GM12878 (cell line): ENCODE measurements around the gene SUN5. TPM values are rescaled to one million over a fixed set of nuclear protein-coding genes. Genes with fewer than 3 reads are reported as not detected.

ENCODE experiments used
- ATAC-seq: fragments of 200-7000 bp; cut with Tn5 transposase; 3 replicates; pipeline ENCODE4 v1.9.1; 2020; ENCODE audit warnings: mild to moderate bottlenecking, moderate library complexity
- BruUV-seq: library from RNA; stranded (reverse); fragments of 400-500 nt; replicated peaks from 2 replicates; lab custom pipeline; 2021; lab: Mats Ljungman, UMichigan
- CTCF ChIA-PET: fragments of 300-600 bp; sonication (Branson Sonifier 250); formaldehyde crosslinking; extraction: SDS; loops from one replicate; lab custom pipeline; 2021; ENCODE audit warnings: inconsistent platforms; lab: Yijun Ruan, JAX
- POLR2A ChIA-PET: fragments of 350-600 bp; formaldehyde crosslinking; extraction: SDS; loops from one replicate; lab custom pipeline; 2021; ENCODE audit warnings: inconsistent platforms; lab: Charles Lee
- RAD21 ChIA-PET: fragments of 300-600 bp; sonication (Branson Sonifier 250); formaldehyde crosslinking; loops from one replicate; lab custom pipeline; 2023; ENCODE audit warnings: antibody characterized with exemption; ENCODE audit not compliant: unreplicated experiment; lab: Charles Lee
- SMC1A ChIA-PET: fragments of 300-600 bp; sonication (Branson Sonifier 250); formaldehyde crosslinking; loops from one replicate; lab custom pipeline; 2023; ENCODE audit not compliant: unreplicated experiment, uncharacterized antibody; lab: Charles Lee
- DNase-seq: peaks from one replicate; pipeline ENCODE4 v3.0.0-alpha.2; 2011; ENCODE audit warnings: low read depth, low spot score
- FAIRE-seq: peaks from 3 replicates; lab custom pipeline; 2011; peaks lifted over from hg19 to GRCh38; lab: Jason Lieb, UNC
- H2AFZ ChIP-seq: 2 replicates; pipeline ENCODE4 v1.6.0; 2011; ENCODE audit warnings: low read depth, low read length, control low read depth; ENCODE audit not compliant: control insufficient read depth
- H3K27ac ChIP-seq: 2 replicates; pipeline ENCODE4 v1.5.1; 2011; ENCODE audit warnings: control low read depth; ENCODE audit not compliant: control insufficient read depth, insufficient read depth
- H3K27me3 ChIP-seq, 2 experiments: replicated peaks in 1 of 2; 2 replicates each; pipeline versions ENCODE4 v1.6.0 to v1.6.1; 2011; ENCODE audit warnings: low read length in 1 of 2; ENCODE audit not compliant: control insufficient read depth in 2 of 2, insufficient read depth in 2 of 2
- H3K36me3 ChIP-seq, 2 experiments: 2 replicates each; pipeline ENCODE4 v1.5.1; 2011; ENCODE audit warnings: low read length in 1 of 2; ENCODE audit not compliant: control insufficient read depth in 2 of 2, insufficient read depth in 2 of 2
- H3K4me1 ChIP-seq: 2 replicates; pipeline ENCODE4 v1.6.1; 2011; ENCODE audit warnings: mild to moderate bottlenecking, low read length, moderate library complexity, mixed read lengths; ENCODE audit not compliant: control insufficient read depth, insufficient read depth
- H3K4me2 ChIP-seq: 2 replicates; pipeline ENCODE4 v1.6.0; 2011; ENCODE audit warnings: control low read depth; ENCODE audit not compliant: control insufficient read depth, insufficient read depth
- H3K4me3 ChIP-seq: fragments of 200-600 bp; sonication (generic); 2 replicates; pipeline ENCODE4 v1.5.1; 2016
- H3K79me2 ChIP-seq: 2 replicates; pipeline ENCODE4 v1.6.0; 2011; ENCODE audit warnings: low read length; ENCODE audit not compliant: control insufficient read depth, insufficient read depth
- H3K9ac ChIP-seq: 2 replicates; pipeline ENCODE4 v1.8.0; 2011; ENCODE audit warnings: low read length, control low read depth, mixed read lengths; ENCODE audit not compliant: control insufficient read depth, insufficient read depth
- H3K9me3 ChIP-seq: replicated peaks from 3 replicates; pipeline ENCODE4 v1.5.1; 2011; ENCODE audit warnings: mild to moderate bottlenecking, low read length; ENCODE audit not compliant: control insufficient read depth, insufficient read depth
- H4K20me1 ChIP-seq: 2 replicates; pipeline ENCODE4 v1.6.0; 2011; ENCODE audit not compliant: control insufficient read depth, insufficient read depth
- BACH1 ChIP-seq: fragments of 450-650 bp; IDR thresholded peaks from 2 replicates; pipeline ENCODE4 v1.6.1; 2017; ENCODE audit warnings: mild to moderate bottlenecking, borderline replicate concordance
- E4F1 ChIP-seq: fragments of 450-650 bp; IDR thresholded peaks from 2 replicates; pipeline ENCODE4 v1.6.1; 2018; ENCODE audit warnings: borderline replicate concordance, mild to moderate bottlenecking; ENCODE audit not compliant: partially characterized antibody
- EP300 ChIP-seq, 2 experiments: fragments of 150-350 bp in 1 of 2; IDR thresholded peaks; 2 replicates each; pipeline ENCODE4 v1.6.1; 2011 to 2012; ENCODE audit warnings: low read depth in 2 of 2, low read length in 2 of 2, borderline replicate concordance in 1 of 2, improper control_type of control experiment in 1 of 2, inconsistent platforms in 1 of 2; ENCODE audit not compliant: control insufficient read depth in 1 of 2
- ESRRA ChIP-seq: IDR thresholded peaks from 2 replicates; pipeline ENCODE4 v1.6.1; 2012; ENCODE audit warnings: mild to moderate bottlenecking, low read length, improper control_type of control experiment
- FOXK2 ChIP-seq: fragments of 450-650 bp; IDR thresholded peaks from 2 replicates; pipeline ENCODE4 v1.6.1; 2017; ENCODE audit warnings: mild to moderate bottlenecking, moderate library complexity
- GATAD2B ChIP-seq: fragments of 450-650 bp; conservative IDR thresholded peaks from 2 replicates; pipeline ENCODE4 v1.6.1; 2017; ENCODE audit warnings: low read depth, mild to moderate bottlenecking, moderate library complexity
- KDM1A ChIP-seq: fragments of 200-600 bp; sonication (generic); IDR thresholded peaks from 2 replicates; pipeline ENCODE4 v1.6.1; 2016; ENCODE audit warnings: borderline replicate concordance
- MAX ChIP-seq: IDR thresholded peaks from 2 replicates; pipeline ENCODE4 v1.6.1; 2012; ENCODE audit warnings: low read depth, low read length, improper control_type of control experiment
- MLLT1 ChIP-seq: fragments of 450-650 bp; IDR thresholded peaks from 2 replicates; pipeline ENCODE4 v1.6.1; 2016; ENCODE audit warnings: mild to moderate bottlenecking
- MYB ChIP-seq: fragments of 150-350 bp; IDR thresholded peaks from 2 replicates; pipeline ENCODE4 v1.6.1; 2014; ENCODE audit warnings: mild to moderate bottlenecking, low read depth, low read length, borderline replicate concordance
- NFYB ChIP-seq: IDR thresholded peaks from 2 replicates; pipeline ENCODE4 v1.6.1; 2011; ENCODE audit warnings: low read depth, mild to moderate bottlenecking, low read length, improper control_type of control experiment, moderate library complexity; ENCODE audit not compliant: insufficient read depth
- RAD21 ChIP-seq: IDR thresholded peaks from 2 replicates; pipeline ENCODE4 v1.6.1; 2011; ENCODE audit warnings: mild to moderate bottlenecking, low read depth, low read length, moderate library complexity; ENCODE audit not compliant: insufficient read depth
- SP1 ChIP-seq: IDR thresholded peaks from one replicate; pipeline ENCODE4 v1.6.1; 2011; ENCODE audit warnings: low read depth, low read length
- TAF1 ChIP-seq: IDR thresholded peaks from 2 replicates; pipeline ENCODE4 v1.6.1; 2011; ENCODE audit warnings: mild to moderate bottlenecking, low read depth, low read length, borderline replicate concordance
- TBL1XR1 ChIP-seq: IDR thresholded peaks from 2 replicates; pipeline ENCODE4 v1.6.1; 2012; ENCODE audit warnings: low read depth, low read length, improper control_type of control experiment
- TCF3 ChIP-seq: IDR thresholded peaks from 2 replicates; pipeline ENCODE4 v1.6.1; 2012; ENCODE audit warnings: low read depth, mild to moderate bottlenecking, low read length, borderline replicate concordance; ENCODE audit not compliant: insufficient read depth
- WRNIP1 ChIP-seq: IDR thresholded peaks from 2 replicates; pipeline ENCODE4 v1.6.1; 2011; ENCODE audit warnings: low read depth, low read length, improper control_type of control experiment, borderline replicate concordance
- ZNF384 ChIP-seq: IDR thresholded peaks from 2 replicates; pipeline ENCODE4 v1.6.1; 2012; ENCODE audit warnings: low read depth, mild to moderate bottlenecking, low read length, improper control_type of control experiment, borderline replicate concordance
- ZNF622 ChIP-seq: fragments of 450-650 bp; IDR thresholded peaks from 2 replicates; pipeline ENCODE4 v1.6.1; 2017; ENCODE audit warnings: mild to moderate bottlenecking, inconsistent platforms
- WGBS: methylation state at CpG from one replicate; pipeline ENCODE4 v1.1.6; 2016; ENCODE audit warnings: low lambda C conversion rate; ENCODE audit not compliant: insufficient replicate concordance, insufficient coverage; ENCODE audit errors: missing lambda C conversion rate; 5-methylcytosine and 5-hydroxymethylcytosine counted together
- in situ Hi-C: fragments of 300-500 bp; cut with MboI; formaldehyde crosslinking; loops from 9 replicates; pipeline ENCODE4 v1.14.3; 2018; ENCODE audit warnings: mixed read lengths
- intact Hi-C: fragments of 100-400 bp; cut with micrococcal nuclease; formaldehyde crosslinking; loops from one replicate; pipeline ENCODE4 v1.14.2; 2022; ENCODE audit not compliant: unreplicated experiment
- polyA plus RNA-seq, 11 experiments: library from polyadenylated mRNA; depleted of rRNA in 4 of 11; unstranded in 6 of 11; stranded (reverse) in 5 of 11; fragments of >200 nt; fragmentation: Nextera tagmentation in 4 of 11; fragmentation: Illumina TruSeq in 1 of 11; extraction: Ambion mirVana in 4 of 11; extraction: Trizol in 1 of 11; gene quantifications; 1 replicate in 1 of 11; 2 replicates in 10 of 11; pipeline versions ENCODE4 v1.2.1 to v1.2.3, GENCODE V29; 2011 to 2016; ENCODE audit warnings: inconsistent platforms in 2 of 11, missing spikeins in 2 of 11, low read depth in 1 of 11
- total RNA-seq, 4 experiments: library from RNA; depleted of rRNA in 3 of 4; stranded (reverse); fragments of >200 nt in 3 of 4; fragmentation: Illumina TruSeq in 1 of 4; extraction: Trizol in 1 of 4; gene quantifications; 2 replicates each; pipeline versions ENCODE4 v1.2.1 to v1.2.3, GENCODE V29; 2013 to 2021

Gene SUN5
- total and polyA plus RNA-seq, 10 of the 15 experiments (the other 5 are each of a cell fraction or from before 2014, with no cell fraction given): not detected

DNA sequence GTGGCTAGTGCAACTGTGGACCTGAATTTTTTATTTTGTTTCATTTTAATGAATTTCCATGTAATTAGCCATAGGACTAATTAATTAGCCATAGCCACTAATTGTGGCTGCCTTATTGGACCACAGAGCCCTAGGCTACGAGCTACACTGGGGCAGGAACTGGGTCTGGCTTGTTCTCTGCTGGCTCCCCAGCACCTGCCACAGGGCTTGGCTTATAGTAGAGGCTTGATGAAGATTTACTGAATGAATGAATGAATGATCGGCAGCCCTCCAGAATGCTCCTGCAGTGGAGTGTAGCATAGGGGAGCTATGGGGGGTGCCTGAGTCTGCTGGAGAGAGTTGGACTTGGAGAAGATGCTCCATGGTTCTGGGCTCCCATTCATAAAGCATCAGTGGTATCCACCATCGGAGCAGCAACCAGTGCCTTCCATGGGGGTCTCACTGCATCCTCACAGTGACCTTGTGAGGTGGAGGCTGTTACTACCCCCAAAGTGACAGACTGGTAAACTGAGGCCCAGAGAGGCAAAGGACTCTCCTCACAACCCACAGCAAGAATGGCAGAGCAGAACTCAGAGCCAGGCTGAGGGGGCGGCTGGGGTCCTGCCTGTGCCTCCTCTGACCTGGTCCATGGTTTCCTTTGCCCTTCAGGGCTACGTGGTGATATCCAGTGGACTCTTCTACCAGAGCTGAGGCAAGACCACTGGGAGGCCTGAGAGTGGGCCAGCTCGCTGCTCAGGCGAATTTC lies 18.6 kb upstream of the SUN5 start:
- SMC1A ChIA-PET: no interaction called here
- no peak overlapping the region for H3K4me2 ChIP-seq
- H3K4me3 ChIP-seq: no peak overlapping the region
- BruUV-seq: no TSS peak
- peaks cover 3% of the 10 kb centered on the region for H3K4me1 ChIP-seq
- RAD21 ChIA-PET: no interaction called here
- WGBS: 27% methylated on average over 7 of the region's 7 CpGs
- H3K9me3 ChIP-seq: no peaks in the 10 kb centered on the region
- intact Hi-C loops: no loop called here
- CTCF ChIA-PET: no interaction called here
- no peaks in the 10 kb centered on the region for H3K27me3 ChIP-seq
- POLR2A ChIA-PET: no interaction called here
- H3K9ac ChIP-seq: no peak overlapping the region
- TF ChIP-seq ZNF384 (no peak), TAF1 (no peak), NFYB (no peak), EP300 (IDR thresholded peaks at IDR 0.05; ENCODE audit: borderline replicate concordance in 1 of 2, control insufficient read depth in 1 of 2, low read depth in 2 of 2, low read length in 2 of 2) (no peak), ZNF622 (no peak), ESRRA (no peak), MAX (no peak), SP1 (no peak), GATAD2B (no peak), WRNIP1 (no peak), E4F1 (no peak), FOXK2 (no peak), RAD21 (no peak), MLLT1 (no peak), TBL1XR1 (no peak), KDM1A (no peak), MYB (no peak), BACH1 (no peak), TCF3 (no peak)
- H3K36me3 ChIP-seq: no peaks in the 10 kb centered on the region
- H3K27ac ChIP-seq: no peak overlapping the region
- no peak overlapping the region for H2AFZ ChIP-seq
- H4K20me1 ChIP-seq: no peaks in the 10 kb centered on the region
- DNase-seq (no peak), ATAC-seq (no peak), FAIRE-seq (no peak)
- H3K79me2 ChIP-seq: no peaks in the 10 kb centered on the region
- in situ Hi-C loops: no loop called here
